Thyroid gland (tissue), 4 donors: Measurements from ENCODE around the gene UNC50.

ENCODE experiments used
- POLR2A ChIP-seq, 2 donors: fragments of 450-650 bp; IDR thresholded peaks; one replicate each; pipeline ENCODE4 v1.6.1; 2017; ENCODE audit warnings: antibody characterized with exemption in 2 of 2, mild to moderate bottlenecking in 2 of 2, moderate library complexity in 1 of 2
- TF ChIP-seq, protein P1 (sequence below), 6 experiments: fragments of 200-600 bp in 3 of 6; fragments of 450-650 bp in 3 of 6; sonication (generic) in 3 of 6; IDR thresholded peaks; one replicate each; pipeline ENCODE4 v1.5.1; 2016 to 2019; ENCODE audit warnings: antibody characterized with exemption in 6 of 6, mild to moderate bottlenecking in 2 of 6, inconsistent platforms in 1 of 6, moderate library complexity in 1 of 6

- TF ChIP-seq, protein P1, sequence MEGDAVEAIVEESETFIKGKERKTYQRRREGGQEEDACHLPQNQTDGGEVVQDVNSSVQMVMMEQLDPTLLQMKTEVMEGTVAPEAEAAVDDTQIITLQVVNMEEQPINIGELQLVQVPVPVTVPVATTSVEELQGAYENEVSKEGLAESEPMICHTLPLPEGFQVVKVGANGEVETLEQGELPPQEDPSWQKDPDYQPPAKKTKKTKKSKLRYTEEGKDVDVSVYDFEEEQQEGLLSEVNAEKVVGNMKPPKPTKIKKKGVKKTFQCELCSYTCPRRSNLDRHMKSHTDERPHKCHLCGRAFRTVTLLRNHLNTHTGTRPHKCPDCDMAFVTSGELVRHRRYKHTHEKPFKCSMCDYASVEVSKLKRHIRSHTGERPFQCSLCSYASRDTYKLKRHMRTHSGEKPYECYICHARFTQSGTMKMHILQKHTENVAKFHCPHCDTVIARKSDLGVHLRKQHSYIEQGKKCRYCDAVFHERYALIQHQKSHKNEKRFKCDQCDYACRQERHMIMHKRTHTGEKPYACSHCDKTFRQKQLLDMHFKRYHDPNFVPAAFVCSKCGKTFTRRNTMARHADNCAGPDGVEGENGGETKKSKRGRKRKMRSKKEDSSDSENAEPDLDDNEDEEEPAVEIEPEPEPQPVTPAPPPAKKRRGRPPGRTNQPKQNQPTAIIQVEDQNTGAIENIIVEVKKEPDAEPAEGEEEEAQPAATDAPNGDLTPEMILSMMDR (IDR thresholded peaks at IDR 0.05): no peak
- no peak for TF ChIP-seq POLR2A (IDR thresholded peaks at IDR 0.05)
Observed at GRCh38 chr2:98586551-98587140, 21.7 kb upstream of the UNC50 start.
